NCI-H345 treated with DMSO at 0.1 percent for 48 hours (cell line): ENCODE data around the gene POU6F2.
"Not testable (repeated sequence)": the region's sequence is repeated elsewhere in the genome, so short reads cannot be mapped to it uniquely, and the experiment has no call there.

ENCODE experiments used
- DNase-seq: peaks from one replicate; lab custom pipeline; 2025; ENCODE audit not compliant: unreplicated experiment; lab: John Stamatoyannopoulos, UW

The POU6F2 gene

DNA sequence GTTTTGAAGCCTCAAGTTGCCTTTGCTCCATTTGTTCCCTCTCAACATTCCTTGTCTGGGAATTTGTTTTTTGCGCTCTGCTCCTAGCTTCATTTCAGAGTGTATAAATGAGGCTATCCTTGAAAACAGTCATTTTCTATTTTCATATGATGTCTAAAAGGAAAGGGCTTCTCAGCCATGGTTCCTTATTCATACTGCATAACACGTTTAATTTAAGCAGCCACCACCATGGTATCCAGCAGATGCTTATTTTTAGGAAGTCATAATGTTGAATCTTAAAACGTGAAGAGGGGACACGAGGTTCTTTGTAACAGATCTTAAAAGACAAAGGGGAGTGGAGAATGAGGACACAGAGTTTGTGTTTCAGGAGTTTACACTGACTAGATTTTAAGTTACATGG, 14.5 kb downstream of the POU6F2 start:
- DNase-seq, result no peak

DNA sequence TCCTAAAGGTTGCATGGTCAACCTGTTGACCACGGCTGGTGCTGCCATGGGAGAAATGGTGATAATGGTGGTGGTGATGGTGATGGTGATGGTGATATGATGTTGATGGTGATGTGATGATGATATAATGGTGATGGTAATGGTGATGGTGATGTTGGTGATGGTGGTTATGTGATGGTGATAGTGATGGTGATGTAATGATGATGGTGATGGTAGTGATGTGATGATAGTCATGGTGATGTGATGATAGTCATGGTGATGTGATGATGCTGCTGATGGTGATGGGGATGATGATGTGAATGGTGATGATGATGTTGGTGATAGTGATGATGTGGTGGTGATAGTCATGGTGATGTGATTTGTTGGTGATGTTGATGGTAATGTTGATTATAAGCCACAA, 23.9 kb downstream of the POU6F2 start:
- no peak for DNase-seq

DNA sequence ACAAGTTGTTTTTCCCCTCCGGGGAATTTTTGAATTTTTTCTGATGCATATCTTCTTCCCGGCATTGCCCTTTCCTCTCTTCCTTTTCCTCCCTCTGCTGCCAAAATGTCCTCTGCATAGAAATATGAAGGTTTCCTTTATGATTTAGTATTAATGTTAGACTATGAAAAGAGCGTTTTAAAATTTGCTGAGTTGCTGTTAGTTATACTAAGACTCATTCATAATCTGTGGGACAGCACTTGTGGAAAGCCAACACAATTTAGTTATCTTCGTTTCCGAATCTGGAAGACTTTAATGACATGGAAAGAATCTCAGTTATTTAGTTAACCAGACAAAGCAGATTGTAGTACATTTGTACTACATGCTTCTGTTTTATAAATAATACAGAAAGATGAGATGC, 25.0 kb downstream of the POU6F2 start:
- no peak for DNase-seq

DNA sequence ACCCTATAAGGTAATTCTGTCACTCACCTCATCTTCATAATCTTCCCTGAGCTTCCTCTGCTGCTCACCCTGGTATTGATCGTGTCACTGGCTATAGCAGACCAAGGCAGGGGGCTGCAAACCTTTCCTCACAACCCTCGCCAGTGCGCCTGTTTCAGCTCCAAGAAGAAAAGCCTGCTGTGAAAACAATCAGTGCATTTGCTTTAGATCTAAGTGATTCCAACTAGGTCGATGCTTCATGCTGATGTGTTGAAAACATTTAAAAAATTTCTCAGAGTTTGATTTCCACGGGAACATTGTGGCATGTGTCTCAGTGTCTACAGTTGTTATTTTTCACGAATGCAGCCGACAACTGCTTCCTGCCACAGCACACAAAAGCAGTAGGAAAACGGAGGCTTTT, 27.3 kb downstream of the POU6F2 start:
- no peak for DNase-seq

DNA sequence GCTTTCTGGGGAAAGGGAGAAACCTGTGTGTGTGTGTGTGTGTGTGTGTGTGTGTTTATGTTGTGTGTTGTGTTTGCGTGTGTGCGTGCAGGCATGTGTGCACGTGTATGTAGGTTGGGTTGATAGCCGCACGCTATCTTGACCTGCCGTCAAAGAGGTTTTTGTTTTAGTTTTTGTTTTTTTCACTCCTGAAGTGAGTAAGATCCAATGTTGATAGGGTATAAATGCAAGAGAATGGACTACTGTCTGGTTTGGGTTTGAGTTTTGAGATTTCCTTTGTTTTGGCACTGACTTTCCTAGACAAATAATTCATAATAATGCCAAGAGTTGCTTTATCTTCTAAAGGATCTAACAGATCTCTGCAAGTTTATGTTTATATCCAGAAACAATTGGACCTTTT, 27.8 kb downstream of the POU6F2 start:
- no peak for DNase-seq

DNA sequence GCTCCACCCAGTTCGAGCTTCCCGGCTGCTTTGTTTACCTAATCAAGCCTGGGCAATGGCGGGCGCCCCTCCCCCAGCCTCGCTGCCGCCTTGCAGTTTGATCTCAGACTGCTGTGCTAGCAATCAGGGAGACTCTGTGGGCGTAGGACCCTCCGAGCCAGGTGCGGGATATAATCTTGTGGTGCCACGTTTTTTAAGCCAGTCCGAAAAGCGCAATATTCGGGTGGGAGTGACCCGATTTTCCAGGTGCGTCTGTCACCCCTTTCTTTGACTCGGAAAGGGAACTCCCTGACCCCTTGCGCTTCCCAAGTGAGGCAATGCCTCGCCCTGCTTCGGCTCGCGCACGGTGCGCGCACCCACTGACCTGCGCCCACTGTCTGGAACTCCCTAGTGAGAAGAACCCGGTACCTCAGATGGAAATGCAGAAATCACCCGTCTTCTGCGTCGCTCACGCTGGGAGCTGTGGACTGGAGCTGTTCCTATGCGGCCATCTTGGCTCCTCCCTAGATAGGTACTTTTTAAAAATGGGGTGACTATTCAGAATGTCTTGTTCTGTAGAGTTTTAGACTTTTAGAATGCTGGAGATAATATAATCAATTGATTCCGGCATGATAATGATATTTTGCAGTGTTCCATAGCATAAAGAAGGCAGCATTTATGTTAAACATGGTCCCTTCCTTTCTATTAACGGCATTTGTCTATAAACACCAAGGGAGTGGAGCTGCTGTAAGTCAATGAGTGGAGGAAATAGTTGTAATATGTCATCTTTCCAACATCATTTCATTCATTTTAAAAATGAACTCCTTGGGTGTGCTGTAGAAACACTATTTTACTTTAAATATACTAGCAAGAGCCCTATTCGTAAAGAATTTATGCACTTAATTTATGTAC, 35.6 kb downstream of the POU6F2 start:
- DNase-seq, result not testable (repeated sequence)

DNA sequence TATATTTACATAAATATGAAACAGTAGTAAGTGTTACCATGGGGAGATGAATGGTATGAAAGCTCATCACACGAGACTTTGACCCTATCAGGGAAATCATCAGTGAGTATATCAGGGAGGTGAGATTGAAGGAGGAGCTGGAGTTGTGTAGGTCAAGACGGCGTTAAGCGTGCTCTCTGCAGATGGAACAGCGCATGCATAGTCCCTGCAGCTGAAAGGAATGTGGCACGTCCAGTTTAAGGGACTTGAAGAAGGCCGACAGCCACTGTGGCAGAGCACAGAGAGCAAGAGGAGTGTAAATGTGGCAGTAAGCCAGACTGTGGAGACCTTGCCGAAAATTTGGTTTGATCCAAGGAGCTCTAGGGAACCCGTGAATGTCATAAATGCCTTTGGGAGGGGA, 38.9 kb downstream of the POU6F2 start:
- no peak for DNase-seq

DNA sequence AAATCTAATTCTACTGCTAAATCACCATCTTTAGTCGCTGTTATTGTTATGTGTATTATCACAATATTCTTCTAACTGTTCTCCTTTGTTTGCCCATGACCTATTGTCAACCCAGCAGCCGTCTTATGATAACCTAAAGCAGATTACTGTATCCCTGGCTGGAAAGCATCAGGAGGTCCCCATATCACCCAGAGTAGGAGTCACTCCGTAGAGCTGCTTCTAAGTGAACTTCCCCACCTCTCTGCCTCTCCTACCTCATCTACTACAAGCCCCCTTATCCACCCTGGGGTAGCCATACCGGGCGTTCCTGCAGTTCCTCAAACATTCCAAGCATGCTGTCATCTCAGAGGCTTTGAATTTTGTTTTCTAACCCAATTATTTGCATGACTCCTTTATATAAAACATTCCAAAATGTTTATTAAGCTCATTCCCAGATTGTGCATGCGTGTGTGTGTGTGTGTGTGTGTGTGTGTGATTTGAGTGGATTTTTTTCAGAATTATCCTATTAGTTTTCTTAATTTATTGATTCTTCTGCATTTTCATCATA, 39.7 kb downstream of the POU6F2 start:
- no peak for DNase-seq

DNA sequence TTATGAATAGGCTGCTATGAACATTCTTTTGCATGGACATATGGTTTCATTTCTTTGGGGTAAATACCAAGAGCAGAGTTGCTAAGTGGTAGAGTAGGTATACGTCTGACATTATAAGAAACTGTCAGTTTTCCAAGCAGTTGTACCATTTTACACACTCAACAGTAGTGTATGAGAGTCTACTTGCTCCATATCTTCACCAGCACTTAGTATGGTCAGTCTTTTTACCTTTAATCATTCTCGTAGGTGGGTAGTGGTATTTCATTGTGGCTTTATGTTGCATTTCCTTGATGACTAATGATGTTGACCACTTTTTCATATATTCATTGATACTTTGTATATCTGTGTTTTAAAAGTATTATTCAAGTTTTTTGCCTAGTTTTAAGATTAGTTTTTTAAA, 45.1 kb downstream of the POU6F2 start:
- DNase-seq, result no peak

DNA sequence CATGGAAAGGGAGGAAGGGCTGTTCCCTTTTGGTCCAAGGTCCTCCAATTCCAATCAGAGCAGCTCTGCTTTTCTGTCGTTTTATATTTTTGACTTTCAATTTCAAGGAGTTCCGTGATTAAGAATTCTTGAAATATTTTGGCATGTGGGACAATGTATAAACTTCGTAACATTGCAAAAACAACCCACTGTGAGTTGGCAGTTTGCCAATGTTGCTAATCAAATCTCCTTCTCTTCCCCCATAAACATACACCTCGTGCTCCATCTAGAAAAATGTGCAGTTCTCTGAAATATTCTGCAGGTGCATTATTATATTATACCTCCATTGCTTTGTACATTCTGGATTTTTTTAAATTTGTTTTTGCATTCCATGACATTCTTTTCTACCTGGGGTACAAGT, 49.8 kb downstream of the POU6F2 start:
- no peak for DNase-seq

DNA sequence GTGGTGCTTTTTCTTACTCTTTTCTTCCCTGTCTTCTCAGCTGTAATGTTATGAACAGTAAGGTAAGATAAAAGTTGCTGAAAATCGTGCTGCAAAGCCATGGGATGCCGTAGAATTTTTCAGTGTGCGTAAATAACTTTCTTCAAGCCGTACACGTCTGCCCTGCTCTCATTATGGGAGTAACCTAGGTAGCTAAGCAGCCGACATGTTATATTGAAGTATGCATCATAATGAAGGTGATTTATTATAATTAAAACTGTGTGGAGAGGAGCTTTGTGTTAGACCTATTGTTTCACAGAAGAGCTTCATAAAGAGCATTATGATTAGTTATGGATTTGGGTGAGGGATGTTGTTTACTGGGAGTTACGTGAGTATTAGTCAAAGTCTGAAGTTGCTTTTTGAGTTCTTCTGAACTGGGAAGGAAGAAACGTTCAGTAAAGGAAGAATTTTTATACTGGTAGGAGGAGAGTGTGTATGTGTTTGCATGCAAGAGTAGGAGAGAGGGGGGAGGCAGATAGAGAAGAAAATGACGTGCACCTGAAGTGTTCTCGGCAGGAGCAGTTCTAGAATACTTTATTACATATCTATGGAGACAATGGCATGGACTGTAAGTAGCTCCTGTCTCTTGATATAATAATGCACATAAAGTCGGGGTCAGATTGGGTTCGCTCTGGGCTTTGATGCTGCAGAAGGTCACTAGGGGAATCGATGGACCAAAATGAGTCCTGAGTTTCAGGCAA, 56.3 kb downstream of the POU6F2 start:
- DNase-seq, result no peak

DNA sequence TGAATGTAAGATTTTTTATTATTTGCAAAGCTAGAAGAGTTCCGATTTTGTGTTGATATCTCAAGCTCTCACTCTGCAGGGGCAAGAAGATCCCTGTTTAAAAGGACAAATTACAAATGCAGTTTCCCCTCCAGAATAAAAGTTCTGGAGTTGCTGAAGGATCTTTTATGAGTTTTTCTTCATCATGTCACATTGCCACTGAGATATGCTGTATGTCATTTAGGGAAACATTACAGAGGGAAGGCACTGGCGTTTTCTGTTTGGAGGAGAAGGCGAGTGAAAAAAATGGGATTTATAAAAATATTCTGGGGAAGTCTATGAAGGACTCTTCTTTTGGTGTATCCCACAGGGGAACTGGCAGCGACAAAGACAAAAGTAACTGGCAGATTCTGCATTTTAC, 57.4 kb downstream of the POU6F2 start:
- DNase-seq, result no peak

DNA sequence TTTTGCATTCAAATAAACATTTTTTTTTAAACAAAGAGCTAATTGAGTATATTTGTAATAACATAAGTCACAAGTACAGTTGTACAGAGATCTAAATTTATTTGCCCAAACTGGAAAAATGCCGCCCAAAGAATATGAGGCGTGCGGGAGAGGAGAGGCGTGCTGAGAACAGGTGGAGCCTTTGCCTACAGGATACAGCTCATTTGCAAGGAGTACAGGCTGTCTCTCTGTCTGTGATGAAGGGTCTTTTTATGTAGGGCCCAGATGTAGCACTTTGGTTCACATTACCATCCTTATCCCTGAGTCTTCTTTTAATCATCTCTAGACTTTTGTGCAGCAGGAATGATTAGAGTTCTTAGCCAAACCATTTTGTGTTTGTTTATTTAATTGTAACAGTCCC, 58.2 kb downstream of the POU6F2 start:
- DNase-seq, result no peak

DNA sequence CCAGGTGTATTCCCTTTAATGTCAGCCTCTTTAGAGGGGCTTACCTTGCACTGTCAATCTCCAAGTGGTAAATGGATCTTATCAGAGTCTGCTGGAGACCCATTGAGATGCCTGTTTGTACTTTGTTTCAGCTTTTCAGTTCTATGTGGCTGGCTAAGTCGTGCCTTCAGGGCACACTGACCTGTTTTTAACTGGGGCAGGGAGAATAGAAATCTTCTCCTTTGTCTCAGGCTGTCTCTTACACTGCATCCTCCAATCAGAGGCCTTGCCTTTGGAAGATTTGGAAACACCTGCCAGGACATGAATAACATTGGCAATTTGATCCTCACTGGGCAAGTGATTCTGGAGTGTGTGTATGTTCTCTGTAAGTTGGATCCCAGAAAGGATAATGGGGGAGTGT, 65.0 kb downstream of the POU6F2 start:
- DNase-seq, result peak; percentile 14

DNA sequence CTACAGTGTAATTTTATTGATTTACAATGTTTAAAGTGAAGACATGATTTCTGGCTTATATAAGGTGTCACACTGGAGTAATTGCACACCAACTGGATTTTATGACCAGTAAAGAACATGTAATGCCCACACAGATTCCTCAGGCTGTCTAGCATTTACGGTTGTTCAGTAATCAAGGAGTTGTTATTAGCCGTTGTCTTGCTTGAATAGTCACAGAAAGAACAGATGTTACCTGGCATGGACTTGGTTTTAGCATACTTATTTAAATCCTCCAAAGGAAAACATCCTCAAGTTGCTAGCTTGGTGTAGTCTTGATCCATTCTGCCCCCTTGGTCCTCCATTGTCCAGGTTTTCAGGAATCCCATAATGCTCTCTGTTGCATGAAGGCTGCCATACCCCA, 65.8 kb downstream of the POU6F2 start:
- no peak for DNase-seq

DNA sequence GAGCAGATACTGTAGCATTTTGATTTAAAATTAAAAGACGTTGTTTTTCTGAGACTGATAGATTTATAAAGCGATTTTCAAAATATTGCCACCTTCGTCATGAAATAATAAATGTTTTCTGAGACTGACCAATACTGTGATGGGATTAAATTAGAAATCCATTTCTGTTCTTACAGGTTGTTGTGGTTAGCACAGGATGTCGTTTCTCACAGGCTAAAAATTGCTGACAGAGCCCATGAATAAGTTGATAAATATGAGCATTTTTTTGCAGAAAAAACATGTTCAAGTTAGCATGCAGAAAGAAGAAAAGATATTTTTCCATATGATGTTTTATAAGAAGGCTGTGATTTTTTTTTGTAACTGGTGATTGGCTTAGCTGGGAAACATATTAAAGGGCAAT, 66.8 kb downstream of the POU6F2 start:
- DNase-seq, result no peak

DNA sequence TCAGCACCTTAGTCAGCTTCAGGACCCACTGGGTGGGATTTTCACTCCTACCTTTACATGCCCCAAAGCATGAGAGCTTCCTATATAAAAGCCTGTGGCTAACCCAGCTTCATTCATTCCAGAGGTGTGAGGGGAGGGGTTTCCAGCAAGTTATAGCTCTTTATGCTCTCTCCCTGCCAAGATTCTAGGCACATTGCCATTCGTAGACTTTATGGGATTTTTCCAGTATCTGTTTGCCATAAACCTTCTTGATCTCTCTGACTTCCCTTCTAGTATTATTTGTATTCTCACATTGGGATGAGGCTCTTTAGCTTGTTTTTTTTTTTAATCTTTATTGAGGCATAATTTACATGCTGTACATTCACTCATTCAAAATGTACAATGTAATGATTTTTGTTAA, 67.5 kb downstream of the POU6F2 start:
- DNase-seq, result no peak

DNA sequence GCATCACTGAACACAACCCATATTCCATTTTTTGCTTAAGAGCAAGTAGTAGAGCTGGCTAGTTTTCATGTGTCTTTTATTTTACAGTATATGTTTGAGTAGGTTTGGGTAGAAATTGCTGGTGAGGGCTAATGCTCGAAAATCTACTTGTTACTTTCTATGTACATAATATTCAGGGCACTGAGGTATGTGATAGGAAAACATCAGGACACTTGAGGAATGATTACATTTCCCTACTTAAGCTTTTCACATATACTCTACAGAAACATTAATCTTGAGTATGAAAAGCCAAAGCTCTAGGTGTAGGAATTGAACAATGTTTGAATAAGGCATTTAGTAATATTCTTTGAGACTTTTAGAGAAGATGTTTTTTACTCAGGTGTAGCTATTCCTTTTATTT, 73.6 kb downstream of the POU6F2 start:
- no peak for DNase-seq

DNA sequence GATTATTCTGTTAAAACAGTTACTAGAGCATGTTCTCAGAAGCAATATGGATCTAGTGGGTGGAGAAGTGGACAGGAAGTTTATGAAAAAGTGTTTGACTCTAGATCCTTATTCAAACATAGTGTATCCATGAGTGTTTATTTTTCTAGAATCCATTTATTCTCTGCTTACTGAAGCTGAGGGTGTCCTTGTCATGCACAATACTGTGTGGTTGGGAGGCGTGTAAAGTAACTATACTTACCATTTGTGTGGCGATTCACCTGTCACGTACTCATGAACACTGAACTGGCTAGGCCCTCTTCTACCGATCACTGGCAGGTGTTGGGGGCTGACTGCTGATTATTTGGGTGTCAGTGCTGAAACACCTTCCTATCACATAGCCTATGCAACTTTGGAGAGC, 74.0 kb downstream of the POU6F2 start:
- DNase-seq, result peak; percentile 96

DNA sequence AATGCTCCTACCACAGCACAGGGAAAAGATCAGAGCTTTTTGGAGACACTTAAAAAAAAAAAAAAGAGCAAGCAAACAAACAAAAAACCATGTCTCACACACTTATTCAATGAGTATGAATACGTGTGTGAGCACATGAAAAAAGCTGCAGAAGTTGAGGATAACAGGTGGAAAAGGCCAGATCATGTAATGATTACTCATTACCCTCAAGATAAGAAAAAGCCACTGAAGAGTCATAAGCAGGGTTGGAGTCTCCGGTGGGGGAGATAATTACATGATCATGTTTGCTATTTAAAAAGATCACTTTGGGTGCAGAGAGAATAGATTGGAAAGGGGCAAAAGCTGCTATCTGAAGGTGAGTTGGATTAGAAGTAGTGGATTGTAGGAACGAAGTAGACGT, 77.0 kb downstream of the POU6F2 start:
- no peak for DNase-seq

DNA sequence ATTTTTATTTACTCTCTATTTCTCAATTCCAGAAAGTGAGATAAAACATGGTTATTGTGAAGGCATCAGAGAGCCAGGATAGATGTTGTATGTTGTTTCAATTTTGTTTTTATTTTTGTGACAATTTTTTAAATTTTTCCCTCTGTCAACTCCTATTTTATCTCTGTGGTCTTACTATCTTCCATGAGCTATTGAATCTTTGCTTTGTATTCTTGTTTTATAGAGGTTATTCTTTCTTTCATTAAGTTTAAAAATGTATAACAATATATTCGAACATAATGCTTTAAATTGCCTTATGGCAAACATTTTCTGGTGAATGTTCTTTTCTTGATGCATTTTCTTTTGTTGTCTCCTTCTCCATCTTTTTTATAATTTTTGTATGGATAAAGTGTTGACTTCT, 78.4 kb downstream of the POU6F2 start:
- DNase-seq, result no peak

DNA sequence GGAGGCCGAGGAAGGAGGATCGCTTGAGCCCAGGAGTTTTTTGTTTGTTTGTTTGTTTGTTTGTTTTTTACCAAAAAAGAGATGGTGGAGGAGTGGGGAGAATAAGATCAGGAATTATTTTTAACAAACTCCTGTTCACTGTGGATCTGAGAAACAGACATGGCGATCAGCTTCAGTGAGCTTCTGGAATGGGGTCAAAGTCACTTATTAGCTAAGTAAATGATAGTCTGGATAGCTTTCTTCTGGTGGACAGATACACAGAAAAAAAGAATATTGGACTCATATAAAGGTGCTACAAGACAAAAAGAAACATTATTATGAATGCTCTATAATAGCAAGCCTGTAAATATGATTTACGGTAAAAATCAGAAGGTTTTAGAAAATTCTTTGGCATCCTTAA, 85.1 kb downstream of the POU6F2 start:
- no peak for DNase-seq
